Hypothalamus (tissue), 51 donors: ENCODE results near the gene TLR6.
"Not testable (repeated sequence)": the region's sequence is repeated elsewhere in the genome, so short reads cannot be mapped to it uniquely, and the experiment has no call there.

Experiments used
- DNase-seq, 51 donors: peaks; one replicate each; lab custom pipeline; 2025; lab: John Stamatoyannopoulos, UW

The TLR6 gene

DNA sequence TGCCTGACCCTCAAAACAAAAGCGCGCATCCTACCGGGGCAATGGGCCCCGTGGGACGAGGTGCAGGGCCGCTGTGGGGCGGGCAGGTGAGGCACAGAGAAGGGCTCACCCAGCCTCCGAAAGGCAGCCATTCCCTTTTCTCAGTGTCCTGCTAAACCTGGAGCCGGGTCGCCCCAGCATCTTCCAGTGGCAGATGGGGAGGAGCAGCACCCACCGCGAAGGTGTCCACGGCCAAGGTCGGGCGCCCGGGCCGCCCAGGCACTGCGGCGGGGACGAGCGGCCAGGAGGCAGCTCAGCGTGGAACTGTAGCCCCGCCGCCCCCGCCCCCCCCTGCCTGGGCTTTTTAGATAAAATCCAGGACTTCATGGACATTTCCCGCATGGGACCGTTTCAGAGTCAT is 32.9 kb downstream of the TLR6 start:
- no peak for DNase-seq

DNA sequence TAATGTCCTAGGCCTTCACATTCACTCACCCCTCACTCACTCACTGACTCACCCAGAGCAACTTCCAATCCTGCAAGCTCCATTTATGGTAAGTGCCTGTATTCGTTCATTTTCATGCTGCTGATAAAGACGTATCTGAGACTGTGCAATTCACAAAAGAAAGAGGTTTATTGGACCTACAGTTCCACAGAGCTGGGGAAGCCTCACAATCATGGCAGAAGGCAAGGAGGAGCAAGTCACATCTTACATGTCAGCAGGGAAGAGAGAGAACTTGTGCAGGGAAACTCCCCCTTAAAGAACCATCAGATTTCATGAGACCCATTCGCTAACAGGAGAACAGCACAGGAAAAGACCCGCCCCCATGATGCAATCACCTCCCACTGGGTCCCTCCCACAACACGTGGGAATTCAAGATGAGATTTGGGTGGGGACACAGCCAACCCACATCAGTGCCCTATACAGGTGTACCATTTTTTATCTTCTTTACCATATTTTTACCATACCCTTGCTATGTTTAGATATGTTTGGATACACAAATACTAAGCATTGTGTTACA is 33.8 kb downstream of the TLR6 start:
- DNase-seq, result no peak

DNA sequence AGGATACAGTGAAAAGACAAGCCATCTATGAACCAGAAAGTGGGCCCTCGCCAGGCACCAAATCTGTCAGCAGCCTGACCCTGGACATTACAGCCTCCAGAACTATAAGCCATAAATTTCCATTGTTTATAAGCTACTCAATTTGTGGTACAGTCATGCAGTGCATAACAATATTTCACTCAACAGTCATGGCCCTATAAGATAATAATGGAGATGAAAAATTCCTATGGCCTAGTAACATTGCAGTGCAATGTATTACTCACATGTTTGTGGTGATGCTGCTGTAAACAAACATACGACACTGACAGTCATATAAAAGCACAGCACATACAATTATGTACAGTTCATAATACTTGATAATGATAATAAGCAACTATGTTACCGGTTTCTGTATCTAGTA is 34.9 kb downstream of the TLR6 start:
- no peak for DNase-seq

DNA sequence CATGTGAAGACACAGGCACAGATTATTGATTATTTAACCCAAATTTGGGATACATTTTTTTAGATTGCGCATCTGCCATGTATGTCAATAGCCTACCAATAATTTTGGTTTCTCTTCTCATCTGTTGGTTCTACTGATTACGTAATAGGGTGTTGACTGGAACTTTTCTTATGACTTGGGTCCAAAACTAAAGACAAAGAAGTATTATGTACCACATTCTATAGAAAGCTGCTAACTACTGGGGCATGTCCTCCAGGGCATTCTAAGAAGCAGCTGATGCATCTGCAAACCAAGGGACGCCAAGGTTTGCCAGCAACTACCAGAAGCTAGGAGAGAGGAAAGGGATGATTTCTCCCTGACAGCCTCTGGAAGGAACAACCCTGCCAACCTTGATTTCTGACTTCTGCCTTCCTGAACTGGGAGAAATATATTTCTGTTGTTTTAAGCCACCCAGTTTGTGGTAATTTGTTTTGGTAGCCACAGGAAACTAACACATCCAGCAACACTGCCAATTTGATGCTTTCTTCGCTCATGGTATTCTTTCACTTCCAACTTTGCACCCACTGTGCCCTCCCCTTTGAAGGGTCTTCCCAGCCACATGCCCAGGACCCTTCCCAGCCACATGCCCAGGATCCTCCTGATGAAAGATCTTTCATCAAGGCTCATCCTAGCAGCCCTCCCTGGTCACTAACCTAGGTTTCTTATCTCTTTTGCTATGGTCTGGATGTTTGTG is 36.1 kb downstream of the TLR6 start:
- no peak for DNase-seq

DNA sequence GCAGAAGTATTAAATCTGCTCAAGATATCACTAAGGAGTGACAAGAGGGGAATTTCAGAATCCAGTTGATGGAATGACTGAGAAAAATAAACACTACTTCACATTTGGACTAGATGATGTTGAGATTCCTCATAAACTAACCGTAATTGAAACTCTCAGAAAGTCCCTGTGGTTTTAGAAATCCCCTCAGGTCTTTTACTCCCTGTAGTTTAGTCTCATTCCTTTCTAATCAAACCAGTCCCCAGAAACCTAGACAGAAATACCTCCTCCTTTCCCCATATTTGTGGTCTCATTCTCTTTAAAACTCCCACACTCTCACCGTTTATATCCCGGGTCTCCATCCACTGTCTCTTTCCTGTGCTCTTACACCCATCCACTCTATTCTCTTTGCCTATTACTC is 37.0 kb downstream of the TLR6 start:
- no peak for DNase-seq

DNA sequence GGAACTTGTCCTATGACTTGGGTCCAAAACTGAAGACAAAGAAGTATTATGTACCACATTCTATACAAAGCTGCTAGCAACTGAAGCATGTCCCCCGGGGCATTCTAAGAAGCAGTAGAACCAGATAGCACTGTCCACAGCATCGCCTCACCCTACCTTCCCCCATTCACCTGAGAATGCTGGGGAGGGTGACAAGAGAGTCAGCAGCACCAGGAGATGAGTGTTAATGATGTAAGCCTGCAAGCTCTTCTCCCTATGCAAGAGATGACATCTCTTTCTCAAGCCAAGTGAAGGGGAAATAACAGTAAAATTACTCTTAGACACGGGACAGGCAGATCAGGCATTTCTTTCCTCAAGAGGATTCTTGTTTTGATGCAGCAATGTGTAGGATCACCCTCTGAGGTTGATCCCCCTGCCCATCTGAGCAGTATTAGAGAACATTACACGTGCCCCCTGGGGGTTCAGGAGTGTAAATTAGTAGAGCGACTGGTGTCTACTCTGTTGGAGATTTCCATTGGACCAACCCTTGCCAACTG is 38.1 kb downstream of the TLR6 start:
- no peak for DNase-seq

DNA sequence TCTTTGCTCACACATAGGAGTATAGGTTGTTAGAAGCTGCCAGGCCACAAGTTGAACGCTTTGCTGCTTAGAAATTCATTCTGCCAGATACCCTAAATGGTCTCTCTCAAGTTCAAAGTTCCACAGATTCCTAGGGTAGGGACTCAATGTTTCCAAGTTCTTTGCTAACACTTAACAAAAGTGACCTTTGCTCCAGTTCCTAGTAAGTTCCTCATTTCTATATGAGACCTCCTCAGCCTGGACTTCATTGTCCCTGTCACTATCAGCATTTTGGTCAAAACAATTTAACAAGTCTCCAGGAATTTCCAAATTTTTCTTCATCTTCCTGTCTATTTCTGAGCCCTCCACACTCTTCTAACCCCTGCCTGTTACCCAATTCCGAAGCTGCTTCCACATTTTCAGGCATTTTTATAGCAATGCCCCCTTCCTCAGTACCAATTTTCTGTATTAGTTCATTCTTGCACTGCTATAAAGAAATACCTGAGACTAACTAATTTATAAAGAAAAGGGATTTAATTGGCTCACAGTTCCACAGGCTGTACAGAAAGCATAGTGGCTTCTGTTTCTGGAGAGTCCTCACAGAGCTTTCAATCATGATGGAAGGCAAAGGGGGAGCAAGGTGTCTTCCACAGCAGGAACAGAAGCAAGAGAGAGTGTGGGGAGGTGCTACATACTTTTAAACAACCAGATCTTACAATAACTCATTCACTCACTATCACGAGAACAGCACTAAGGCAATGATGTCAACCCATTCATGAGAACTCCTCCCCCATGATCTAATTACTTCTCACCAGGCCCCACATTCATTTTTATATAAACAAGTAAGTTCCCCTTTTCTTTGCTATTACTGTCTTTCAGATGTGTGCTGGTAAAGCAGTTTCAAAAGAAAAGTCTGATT is 40.5 kb downstream of the TLR6 start:
- DNase-seq, result peak in 1 of 51 donors; percentile 32

DNA sequence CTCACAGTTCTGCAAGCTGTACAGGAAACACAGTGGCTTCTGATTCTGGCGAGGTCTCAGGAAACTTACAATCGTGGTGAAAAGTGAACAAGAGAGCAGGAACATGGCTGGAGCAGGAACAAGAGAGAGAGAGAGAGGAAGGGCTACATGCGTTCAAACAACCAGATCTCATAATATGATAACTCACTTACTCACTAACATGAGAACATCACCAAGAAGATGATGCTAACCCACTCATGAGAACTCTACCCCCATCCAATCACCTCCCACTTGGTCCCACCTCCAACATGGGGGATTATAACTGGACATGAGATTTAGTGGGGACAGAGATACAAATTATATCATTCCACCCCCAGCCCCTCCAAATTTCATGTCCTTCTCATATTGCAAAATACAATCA is 42.2 kb downstream of the TLR6 start:
- no peak for DNase-seq

DNA sequence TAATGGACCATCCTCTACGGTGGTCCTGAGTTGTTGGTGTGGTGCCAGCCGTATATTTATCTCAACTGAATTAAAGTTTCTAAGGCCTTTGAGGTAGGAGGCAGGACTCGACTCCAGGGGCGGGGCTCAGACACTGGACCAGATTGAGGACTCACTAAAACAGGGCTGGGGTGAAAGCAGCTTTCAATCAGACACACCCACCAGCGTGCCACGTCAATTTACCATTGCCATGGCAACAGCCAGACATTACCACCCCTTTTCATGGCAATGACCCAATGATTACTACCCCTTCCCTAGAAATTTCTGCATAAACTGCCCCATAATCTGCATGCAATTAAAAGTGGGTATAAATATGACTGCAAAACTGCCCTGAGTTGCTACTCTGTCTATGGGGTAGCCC is 45.3 kb downstream of the TLR6 start:
- no peak for DNase-seq

DNA sequence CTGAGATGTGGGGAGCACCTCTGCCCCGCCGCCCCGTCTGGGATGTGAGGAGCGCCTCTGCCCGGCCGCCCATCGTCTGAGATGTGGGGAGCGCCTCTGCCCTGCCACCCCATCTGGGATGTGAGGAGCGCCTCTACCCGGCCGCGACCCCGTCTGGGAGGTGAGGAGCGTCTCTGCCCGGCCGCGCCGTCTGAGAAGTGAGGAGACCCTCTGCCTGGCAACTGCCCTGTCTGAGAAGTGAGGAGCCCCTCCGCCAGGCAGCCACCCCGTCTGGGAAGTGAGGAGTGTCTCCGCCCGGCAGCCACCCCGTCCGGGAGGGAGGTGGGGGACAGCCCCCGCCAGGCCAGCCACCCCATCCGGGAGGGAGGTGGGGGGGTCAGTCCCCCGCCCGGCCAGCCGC is 49.2 kb downstream of the TLR6 start:
- DNase-seq, result not testable (repeated sequence)

DNA sequence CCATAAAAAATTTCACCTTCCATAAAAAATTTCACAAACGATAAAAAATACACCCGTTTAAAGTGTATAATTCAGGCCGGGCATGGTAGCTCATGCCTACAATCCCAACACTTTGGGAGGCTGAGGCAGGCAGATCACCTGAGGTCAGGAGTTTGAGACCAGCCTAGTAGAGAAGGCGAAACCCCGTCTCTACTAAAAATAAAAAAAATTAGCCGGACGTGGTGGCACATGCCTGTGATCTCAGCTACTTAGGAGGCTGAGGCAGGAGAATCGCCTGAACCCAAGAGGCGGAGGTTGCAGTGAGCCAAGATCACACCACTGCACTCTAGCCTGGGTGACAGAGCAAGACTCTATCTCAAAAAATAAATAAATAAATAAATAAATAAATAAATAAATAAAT is 50.4 kb downstream of the TLR6 start:
- DNase-seq, result not testable (repeated sequence)

DNA sequence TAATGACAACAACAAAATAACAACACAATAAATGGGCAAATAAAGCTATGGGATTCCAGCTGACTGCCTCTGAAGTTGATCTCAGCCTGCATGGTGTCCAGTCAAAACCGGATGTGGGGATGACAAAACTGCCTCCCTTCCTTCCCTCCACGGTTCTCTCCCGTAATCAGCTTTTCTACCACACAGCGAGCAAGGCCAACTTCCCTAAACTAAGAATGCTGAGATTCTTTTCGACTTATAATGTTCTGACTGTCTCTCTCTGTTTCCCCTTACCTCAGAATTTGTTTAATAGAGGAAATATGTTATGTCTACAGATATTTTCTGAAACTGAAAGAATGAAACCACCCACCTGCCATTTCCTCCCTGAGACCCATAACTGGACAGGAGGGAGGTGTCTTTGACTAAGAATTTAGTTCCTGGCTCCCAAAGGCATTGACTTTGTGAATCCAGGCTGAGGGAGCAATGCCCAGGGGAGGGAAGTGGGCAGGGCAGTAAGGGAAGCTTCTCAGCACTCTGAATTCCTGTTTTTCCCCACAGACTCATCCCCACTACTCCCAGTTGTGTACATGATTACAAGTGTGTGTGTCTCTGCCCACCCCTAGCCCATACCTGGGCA is 51.0 kb downstream of the TLR6 start:
- DNase-seq, result peak in 16 of 51 donors; percentile 1 to 39 (median 9)

DNA sequence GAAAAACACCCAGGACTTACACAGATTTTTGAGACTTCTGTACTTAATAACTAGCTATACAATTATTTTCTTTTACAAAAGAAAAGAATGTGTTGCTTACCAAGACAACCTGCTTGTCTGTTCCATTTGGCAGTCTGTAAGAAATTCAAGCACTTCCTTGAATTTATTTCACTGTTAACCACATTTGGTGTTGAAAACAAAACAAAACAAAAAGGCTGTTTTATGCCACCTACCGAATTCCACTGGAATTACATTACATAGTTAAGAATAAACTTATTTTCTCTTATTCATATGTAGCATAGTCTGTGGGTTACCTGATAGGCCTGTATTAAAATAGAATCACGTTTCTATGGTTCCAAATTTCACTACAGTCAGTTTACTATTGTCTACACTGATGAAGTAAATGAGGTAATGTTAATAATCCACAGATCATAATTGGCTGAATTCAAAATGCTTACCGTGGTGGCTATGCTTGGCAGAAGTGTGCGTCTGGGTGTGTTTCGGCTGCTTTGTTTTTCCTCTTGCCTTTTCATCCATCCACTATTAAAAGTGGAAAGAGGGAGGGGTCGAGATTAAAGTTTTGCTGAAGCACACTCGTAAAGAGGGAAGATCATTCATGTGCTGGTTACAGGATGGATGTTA is 51.8 kb downstream of the TLR6 start, which contains the start of gene TLR1:
Gene TLR1, minus strand, starts transcription at position 138 of the 642 bp plus-strand sequence. CDS start 5,960 bp downstream, outside the sequence.
- peak in 1 of 51 donors; percentile 73 for DNase-seq

DNA sequence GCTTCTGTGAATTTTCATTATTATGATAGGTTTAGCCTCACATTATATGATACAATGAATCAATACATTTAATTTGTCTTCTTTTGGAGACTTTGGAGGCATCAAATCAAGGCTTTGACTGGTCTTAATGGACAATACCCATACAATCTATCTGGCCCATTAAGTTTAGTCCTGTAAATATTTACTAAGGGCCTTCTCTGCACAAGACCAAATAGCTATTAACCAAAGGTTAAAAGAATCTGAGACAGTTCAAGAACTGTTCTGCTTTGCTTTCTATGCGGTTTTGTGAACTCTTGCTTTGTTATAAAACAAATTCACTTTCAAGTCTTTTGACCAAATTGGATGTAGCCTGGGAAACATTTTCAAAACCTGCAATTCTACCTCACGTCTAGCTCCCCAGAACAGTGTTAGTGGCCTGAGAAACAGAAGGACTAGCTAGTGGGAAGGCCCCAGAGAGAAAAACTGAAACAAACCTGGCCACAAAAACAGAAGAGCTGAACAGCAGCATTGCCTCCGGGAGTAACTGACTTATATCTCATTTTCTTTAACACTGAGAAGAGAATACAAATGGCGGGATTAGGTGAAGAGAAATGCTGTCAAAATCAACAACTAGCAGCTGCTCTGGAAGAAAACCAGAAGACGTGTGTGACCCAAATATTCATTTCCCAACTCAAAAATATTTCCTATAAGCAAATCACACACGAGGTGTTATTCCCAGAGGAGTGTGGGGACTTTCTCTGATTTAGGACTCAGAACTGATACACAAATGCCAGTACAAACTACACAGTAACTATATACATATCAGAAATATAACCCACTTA is 52.6 kb downstream of the TLR6 start:
- DNase-seq, result peak in 2 of 51 donors; percentile 27 to 73

DNA sequence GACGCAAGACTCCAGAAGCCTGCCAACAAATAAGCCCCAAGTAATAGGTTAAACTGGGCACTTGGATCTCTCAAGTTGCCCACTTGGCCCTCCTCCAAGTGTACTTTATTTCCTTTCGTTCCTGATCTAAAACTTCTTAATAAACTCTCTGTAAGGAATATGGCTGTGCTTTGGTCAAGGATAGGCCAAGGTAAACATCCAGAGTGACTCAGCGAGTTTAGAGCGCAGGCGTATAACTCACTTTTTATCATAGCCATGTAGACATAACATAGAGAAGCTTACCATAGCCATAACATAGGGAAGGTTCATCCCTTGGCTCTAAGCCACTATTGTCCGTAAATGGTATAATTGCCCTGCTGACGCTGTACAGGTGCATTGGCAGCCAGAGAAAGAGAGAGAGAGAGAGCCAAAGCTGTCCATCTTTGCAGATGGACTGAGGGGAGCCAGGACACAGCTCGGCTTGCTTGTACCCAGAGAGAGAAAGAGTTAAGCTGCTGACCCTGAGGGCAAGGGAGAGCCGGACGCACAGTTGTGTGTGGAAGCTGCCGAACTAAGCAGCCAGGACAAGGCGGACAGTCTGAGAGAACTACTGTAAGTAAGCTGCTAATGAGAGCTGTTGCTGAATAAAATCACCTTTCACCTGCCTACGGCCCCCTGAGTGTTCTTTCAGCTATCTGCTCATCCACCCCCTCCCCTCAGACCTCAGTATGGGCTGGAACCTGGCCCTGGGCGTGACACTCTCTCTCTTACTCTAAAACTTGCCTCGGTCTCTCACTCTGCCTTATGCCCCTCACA is 53.9 kb downstream of the TLR6 start:
- no peak for DNase-seq

DNA sequence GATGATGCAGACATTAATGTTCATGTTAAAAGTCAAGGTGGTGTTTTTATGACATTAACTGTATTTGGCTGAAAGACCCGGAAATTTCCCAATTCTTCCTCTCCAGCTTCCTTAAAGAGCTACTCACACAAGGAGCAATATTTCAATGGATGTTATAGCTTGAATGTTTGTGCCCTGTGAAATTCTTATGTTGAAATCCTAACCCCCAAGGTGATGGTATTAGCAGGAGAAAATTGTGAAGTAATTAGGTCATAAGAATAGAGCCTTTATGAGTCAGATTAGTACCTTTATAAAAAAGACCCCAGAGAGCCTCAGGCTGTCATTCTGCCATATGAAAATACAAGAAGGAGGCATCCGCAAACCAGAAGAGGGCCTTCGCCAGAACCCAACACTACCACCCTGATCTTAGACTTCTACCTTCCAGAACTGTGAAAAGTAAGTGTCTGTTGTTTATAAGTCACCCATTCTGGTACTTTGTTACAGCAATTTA is 55.6 kb downstream of the TLR6 start:
- no peak for DNase-seq

DNA sequence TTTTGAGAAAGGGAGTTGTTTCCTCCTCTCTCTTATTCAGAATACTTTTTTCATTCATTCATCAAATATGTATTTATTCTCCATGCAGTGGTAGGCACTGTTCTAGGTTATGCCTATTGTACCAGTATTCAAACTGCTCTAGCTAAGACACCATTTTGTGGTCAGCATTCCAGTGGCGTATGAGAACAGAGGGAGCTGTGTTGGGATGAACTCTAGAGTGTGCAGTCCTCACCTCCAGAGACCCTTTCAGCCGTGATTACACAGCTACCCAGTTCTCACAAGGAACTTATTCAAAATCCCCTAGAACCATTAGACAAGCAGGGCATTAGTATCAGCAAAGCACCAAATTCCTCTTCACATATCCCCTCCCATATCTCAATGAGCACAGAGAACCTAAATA is 56.3 kb downstream of the TLR6 start:
- no peak for DNase-seq

DNA sequence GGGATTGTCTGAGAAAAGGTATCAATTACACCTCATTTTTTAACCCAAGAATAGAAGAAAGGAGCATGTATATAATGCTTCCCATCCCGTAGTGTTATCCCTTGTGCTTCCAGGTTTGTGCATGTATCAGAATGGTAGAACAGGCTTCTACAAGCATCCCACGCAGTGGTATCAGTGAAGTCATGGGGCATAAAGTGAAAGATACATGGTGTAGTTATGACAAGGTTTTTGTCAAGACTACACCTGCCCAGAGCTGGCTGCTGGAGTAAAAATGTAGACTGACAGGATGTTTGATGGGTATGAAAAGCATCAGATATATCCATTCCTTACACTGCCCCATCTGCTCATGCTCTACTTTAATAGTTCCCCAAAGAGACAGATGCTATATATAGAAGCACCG is 61.5 kb downstream of the TLR6 start:
- DNase-seq, result no peak
